Activated naive CD4-positive, alpha-beta T cell treated with anti-CD3 and anti-CD28 coated beads for 36 hours (primary cell): ENCODE data around the gene ANKRD62. TPM values are rescaled to one million over a fixed set of nuclear protein-coding genes. Genes with fewer than 3 reads are reported as not detected.

Source experiments
- CTCF ChIA-PET: fragments of 350-600 bp; sonication (Branson Sonifier 250); formaldehyde crosslinking; loops from one replicate; lab custom pipeline; 2021; ENCODE audit warnings: antibody characterized with exemption; lab: Charles Lee
- DNase-seq: peaks from one replicate; pipeline ENCODE4 v3.0.0-alpha.2; 2020
- H3K27ac Mint-ChIP-seq: one replicate; pipeline ENCODE4 v1.8.0; 2021; ENCODE audit warnings: mild to moderate bottlenecking, mixed read lengths
- H3K27me3 Mint-ChIP-seq: one replicate; pipeline ENCODE4 v1.8.0; 2021; ENCODE audit warnings: low read depth, mixed read lengths
- H3K36me3 Mint-ChIP-seq: one replicate; pipeline ENCODE4 v1.8.0; 2021; ENCODE audit warnings: low read depth, mixed read lengths
- H3K4me1 Mint-ChIP-seq: one replicate; pipeline ENCODE4 v1.8.0; 2021; ENCODE audit warnings: low read depth, mixed read lengths
- H3K4me3 Mint-ChIP-seq: one replicate; pipeline ENCODE4 v1.8.0; 2021; ENCODE audit warnings: mild to moderate bottlenecking, moderate library complexity, mixed read lengths
- H3K9me3 Mint-ChIP-seq: one replicate; pipeline ENCODE4 v1.8.0; 2021; ENCODE audit warnings: mixed read lengths
- intact Hi-C: fragments of 100-400 bp; cut with micrococcal nuclease; formaldehyde crosslinking; loops from one replicate; pipeline ENCODE4 v1.15.1; 2023
- total RNA-seq, 2 experiments: library from RNA; stranded (reverse); gene quantifications; one replicate each; pipeline ENCODE4 v1.2.3, GENCODE V29; 2021

The ANKRD62 gene
- total RNA-seq, 2 experiments from 2014 or later = not detected

GRCh38 chr18:12088096-12088495 lies 5.5 kb upstream of the ANKRD62 start:
- H3K4me1 Mint-ChIP-seq = no peaks in the 10 kb centered on the region
- H3K9me3 Mint-ChIP-seq = no peaks in the 10 kb centered on the region
- no peaks in the 10 kb centered on the region for H3K27me3 Mint-ChIP-seq
- H3K4me3 Mint-ChIP-seq = no peak overlapping the region
- no peak overlapping the region for H3K27ac Mint-ChIP-seq
- intact Hi-C loops = no loop called here
- no peak for DNase-seq
- CTCF ChIA-PET = no interaction called here
- no peaks in the 10 kb centered on the region for H3K36me3 Mint-ChIP-seq

GRCh38 chr18:12088731-12089375 lies 4.8 kb upstream of the ANKRD62 start:
- DNase-seq = no peak
- H3K4me3 Mint-ChIP-seq = no peak overlapping the region
- no peak overlapping the region for H3K27ac Mint-ChIP-seq
- H3K9me3 Mint-ChIP-seq = peaks cover 2% of the 10 kb centered on the region
- H3K27me3 Mint-ChIP-seq = peaks cover 2% of the 10 kb centered on the region
- intact Hi-C loops = no loop called here
- CTCF ChIA-PET = no interaction called here
- H3K4me1 Mint-ChIP-seq = no peaks in the 10 kb centered on the region
- no peaks in the 10 kb centered on the region for H3K36me3 Mint-ChIP-seq

DNA sequence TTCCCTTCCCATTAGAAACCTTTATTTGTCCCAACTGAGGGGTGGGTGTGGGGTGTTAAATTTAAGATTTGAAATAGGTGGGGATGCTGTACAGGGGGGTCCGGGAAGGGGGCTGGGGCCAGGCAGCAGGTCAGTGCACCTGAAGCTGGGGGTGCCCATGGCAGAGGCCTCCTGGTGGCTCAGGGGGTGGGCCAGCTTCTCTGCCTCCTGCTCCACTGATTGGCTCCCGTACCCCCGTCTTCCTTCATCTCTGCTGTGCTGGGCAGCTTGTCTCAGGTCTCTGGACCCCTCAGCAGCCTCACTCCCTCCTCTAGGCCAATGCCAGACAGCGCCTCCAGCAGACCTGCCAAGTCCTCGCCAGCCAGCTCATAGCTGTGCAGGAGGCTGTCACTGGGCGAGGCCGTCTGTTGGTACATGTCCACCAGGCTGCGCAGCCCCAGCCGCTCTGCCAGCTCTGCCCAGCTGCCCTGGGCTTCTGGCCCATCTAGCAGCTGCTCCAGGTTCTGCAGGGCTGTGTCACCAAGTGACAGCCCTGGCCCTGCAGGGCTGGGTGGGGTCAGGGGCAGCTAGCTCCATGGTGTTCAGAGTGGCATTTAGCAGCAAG lies 2.0 kb upstream of the ANKRD62 start:
- intact Hi-C loops = no loop called here
- CTCF ChIA-PET = no interaction called here

DNA sequence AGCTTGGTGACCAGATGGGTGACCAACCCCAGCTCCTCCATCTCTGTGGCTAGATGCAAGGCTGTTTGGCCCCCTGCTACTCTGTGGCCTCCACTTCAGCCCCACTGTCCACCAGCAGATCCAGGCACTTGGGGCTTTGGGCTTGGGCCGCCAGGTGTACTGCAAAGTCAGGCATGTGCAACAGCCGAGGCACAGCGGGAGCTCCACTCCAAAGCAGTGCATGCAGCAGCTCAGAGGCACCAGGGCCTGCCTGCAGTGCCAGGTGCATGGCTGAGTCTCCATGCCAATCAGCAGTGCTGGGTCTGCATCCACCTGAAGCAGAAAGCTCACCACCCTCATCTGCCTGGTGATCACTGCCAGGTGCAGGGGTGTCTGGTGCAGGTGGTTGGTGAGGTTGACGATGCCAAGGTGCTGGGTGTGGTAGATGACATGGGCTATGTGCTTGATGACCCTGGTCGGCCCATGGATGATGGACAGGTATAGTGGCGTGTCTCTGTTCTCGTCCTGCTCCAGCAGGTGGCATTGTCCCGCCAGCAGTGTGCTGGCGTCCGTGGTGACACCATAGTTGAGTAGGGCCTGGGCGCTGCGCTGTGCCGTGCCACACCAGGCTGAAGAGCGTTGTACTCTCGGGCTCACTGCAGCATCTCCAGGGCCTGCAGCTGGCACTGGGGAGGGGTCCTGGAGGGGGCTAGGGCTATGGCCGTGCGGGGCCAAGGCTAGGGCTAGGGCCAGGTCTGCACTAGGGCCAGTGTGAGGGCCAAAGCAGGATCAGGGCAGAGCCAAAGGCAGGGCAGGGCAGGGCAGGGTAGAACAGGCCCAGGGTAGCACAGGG lies 1.0 kb upstream of the ANKRD62 start:
- intact Hi-C loops = no loop called here
- Mint-ChIP-seq H3K4me1 (no peaks in the 10 kb centered on the region), H3K27me3 (peaks cover 4% of the 10 kb centered on the region), H3K27ac (no peak overlapping the region), H3K9me3 (peaks cover 4% of the 10 kb centered on the region), H3K36me3 (no peaks in the 10 kb centered on the region), H3K4me3 (no peak overlapping the region)
- no peak for DNase-seq
- CTCF ChIA-PET = no interaction called here

More for the DNA sequence above, 2.0 kb upstream of the ANKRD62 start:
- no peaks in the 10 kb centered on the region for H3K4me1 Mint-ChIP-seq
- no peak for DNase-seq
- H3K27me3 Mint-ChIP-seq = peaks cover 4% of the 10 kb centered on the region
- H3K36me3 Mint-ChIP-seq = no peaks in the 10 kb centered on the region
- H3K27ac Mint-ChIP-seq = no peak overlapping the region
- H3K4me3 Mint-ChIP-seq = no peak overlapping the region
- H3K9me3 Mint-ChIP-seq = peaks cover 4% of the 10 kb centered on the region

GRCh38 chr18:12098374-12098773 lies 4.7 kb downstream of the ANKRD62 start:
- Mint-ChIP-seq H3K27me3 (peaks cover 16% of the 10 kb centered on the region), H3K36me3 (no peaks in the 10 kb centered on the region), H3K4me1 (peaks cover 6% of the 10 kb centered on the region), H3K9me3 (peaks cover 4% of the 10 kb centered on the region), H3K4me3 (no peak overlapping the region), H3K27ac (no peak overlapping the region)
- CTCF ChIA-PET = no interaction called here
- no peak for DNase-seq
- intact Hi-C loops = no loop called here

- Mint-ChIP-seq H3K4me3 (no peak overlapping the region), H3K27ac (no peak overlapping the region), H3K27me3 (peaks cover 12% of the 10 kb centered on the region), H3K4me1 (peaks cover 6% of the 10 kb centered on the region), H3K36me3 (no peaks in the 10 kb centered on the region), H3K9me3 (no peaks in the 10 kb centered on the region)
- no peak for DNase-seq
- CTCF ChIA-PET = no interaction called here
- intact Hi-C loops = no loop called here
Observed at GRCh38 chr18:12099160-12099559, 5.5 kb downstream of the ANKRD62 start.

DNA sequence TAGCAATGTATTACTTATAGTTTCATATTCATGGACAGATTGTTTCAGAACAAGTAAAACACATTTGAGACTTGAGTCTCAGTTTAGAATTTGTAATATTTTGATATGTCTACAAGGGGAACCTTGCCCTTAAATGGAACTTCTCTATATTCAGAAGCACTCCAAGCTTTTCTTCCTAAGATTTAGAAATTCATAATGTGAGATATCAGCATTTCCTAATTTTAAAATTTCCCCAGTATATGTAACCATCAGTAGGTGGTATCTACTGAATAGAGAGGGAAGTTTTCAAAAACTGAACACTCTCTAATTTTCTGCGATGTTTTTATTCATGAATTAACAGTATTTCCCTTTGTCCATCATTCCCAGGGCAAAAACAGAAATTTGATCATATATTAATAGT lies 7.6 kb downstream of the ANKRD62 start:
- intact Hi-C loops = no loop called here
- Mint-ChIP-seq H3K4me1 (peaks cover 6% of the 10 kb centered on the region), H3K27me3 (peaks cover 18% of the 10 kb centered on the region), H3K9me3 (no peaks in the 10 kb centered on the region), H3K4me3 (no peak overlapping the region), H3K36me3 (no peaks in the 10 kb centered on the region), H3K27ac (no peak overlapping the region)
- CTCF ChIA-PET = no interaction called here
- DNase-seq = no peak

- CTCF ChIA-PET = no interaction called here
- DNase-seq = no peak
- Mint-ChIP-seq H3K9me3 (no peaks in the 10 kb centered on the region), H3K4me3 (no peak overlapping the region), H3K27ac (no peak overlapping the region), H3K4me1 (peaks cover 6% of the 10 kb centered on the region), H3K27me3 (peaks cover 21% of the 10 kb centered on the region), H3K36me3 (no peaks in the 10 kb centered on the region)
- intact Hi-C loops = no loop called here
Observed at GRCh38 chr18:12102136-12102842, 8.6 kb downstream of the ANKRD62 start.

DNA sequence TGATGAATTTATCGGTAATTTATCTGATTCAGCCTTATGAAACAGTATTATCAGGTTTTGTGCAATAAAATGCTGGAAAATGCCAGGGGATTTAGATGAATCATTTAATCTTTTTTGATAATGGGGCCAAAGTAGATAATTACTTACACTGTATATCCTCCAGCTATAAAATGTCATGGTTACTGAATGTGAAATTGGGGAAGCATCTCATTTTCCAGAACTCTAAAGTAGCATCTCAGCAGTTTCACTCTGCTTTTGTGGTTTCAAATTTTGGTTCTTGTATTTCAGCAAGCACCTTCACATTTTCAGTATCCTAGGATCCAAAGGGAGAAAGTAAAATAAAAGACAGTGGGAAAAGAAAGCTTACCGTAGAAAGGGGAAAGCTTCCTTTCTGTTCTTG lies 12.8 kb downstream of the ANKRD62 start:
- Mint-ChIP-seq H3K4me1 (no peaks in the 10 kb centered on the region), H3K9me3 (peaks cover under 1% of the 10 kb centered on the region), H3K27me3 (peaks cover 23% of the 10 kb centered on the region), H3K27ac (no peak overlapping the region), H3K4me3 (no peak overlapping the region), H3K36me3 (no peaks in the 10 kb centered on the region)
- intact Hi-C loops = no loop called here
- DNase-seq = no peak
- CTCF ChIA-PET = no interaction called here

GRCh38 chr18:12109836-12110235 lies 16.2 kb downstream of the ANKRD62 start:
- peaks cover 16% of the 10 kb centered on the region for H3K27me3 Mint-ChIP-seq
- H3K27ac Mint-ChIP-seq = no peak overlapping the region
- CTCF ChIA-PET = interaction anchor here (0.6 kb wide), 1 partner anchor 16 kb away, joined by 3 read pairs; the partner anchor contains the start of gene ANKRD62
- intact Hi-C loops = no loop called here
- H3K9me3 Mint-ChIP-seq = peaks cover 3% of the 10 kb centered on the region
- H3K4me1 Mint-ChIP-seq = no peaks in the 10 kb centered on the region
- DNase-seq = no peak
- H3K4me3 Mint-ChIP-seq = no peak overlapping the region
- H3K36me3 Mint-ChIP-seq = no peaks in the 10 kb centered on the region

GRCh38 chr18:12113999-12114646 lies 20.5 kb downstream of the ANKRD62 start:
- no peak overlapping the region for H3K27ac Mint-ChIP-seq
- DNase-seq = no peak
- H3K36me3 Mint-ChIP-seq = no peaks in the 10 kb centered on the region
- CTCF ChIA-PET = no interaction called here
- peaks cover 6% of the 10 kb centered on the region for H3K27me3 Mint-ChIP-seq
- no peak overlapping the region for H3K4me3 Mint-ChIP-seq
- no peaks in the 10 kb centered on the region for H3K4me1 Mint-ChIP-seq
- H3K9me3 Mint-ChIP-seq = peaks cover 3% of the 10 kb centered on the region
- intact Hi-C loops = no loop called here

GRCh38 chr18:12119358-12119757 lies 25.7 kb downstream of the ANKRD62 start:
- CTCF ChIA-PET = interaction anchor here (0.6 kb wide), 1 partner anchor 1513 kb away, joined by 3 read pairs; no protein-coding TSS in a partner anchor
- H3K4me1 Mint-ChIP-seq = no peaks in the 10 kb centered on the region
- no peaks in the 10 kb centered on the region for H3K9me3 Mint-ChIP-seq
- no peaks in the 10 kb centered on the region for H3K36me3 Mint-ChIP-seq
- no peak for DNase-seq
- intact Hi-C loops = no loop called here
- no peak overlapping the region for H3K27ac Mint-ChIP-seq
- peaks cover 13% of the 10 kb centered on the region for H3K27me3 Mint-ChIP-seq
- no peak overlapping the region for H3K4me3 Mint-ChIP-seq
